Breast epithelium (tissue), 4 donors: ENCODE data around the gene ZNF341. TPM values are rescaled to one million over a fixed set of nuclear protein-coding genes. Genes with fewer than 3 reads are reported as not detected.
A peak's percentile ranks its signal among the peaks of the same experiment; 100 is the strongest.

Experiments used
- DNase-seq, 2 donors: peaks; one replicate each; pipeline ENCODE4 v3.0.0-alpha.2; 2019; ENCODE audit warnings: low spot score in 2 of 2
- H3K27ac ChIP-seq, 2 donors: fragments of 200-600 bp; sonication (generic) in 1 of 2; one replicate each; pipeline ENCODE4 v1.5.1; 2016 to 2019; ENCODE audit warnings: mild to moderate bottlenecking in 1 of 2
- H3K27me3 ChIP-seq, 2 donors: fragments of 200-600 bp; sonication (generic) in 1 of 2; one replicate each; pipeline versions ENCODE4 v1.5.1 to v1.6.0; 2017 to 2019; ENCODE audit warnings: control low read depth in 1 of 2, mild to moderate bottlenecking in 1 of 2
- H3K36me3 ChIP-seq: fragments of 200-600 bp; one replicate; pipeline ENCODE4 v1.5.1; 2019
- H3K4me1 ChIP-seq, 2 donors: fragments of 200-600 bp; sonication (generic); one replicate each; pipeline ENCODE4 v1.5.1; 2016 to 2019; ENCODE audit warnings: control low read depth in 1 of 2
- H3K4me3 ChIP-seq, 3 donors: fragments of 200-600 bp; sonication (generic); 1 replicate in 2 of 3; 2 replicates in 1 of 3; pipeline ENCODE4 v1.5.1; 2016 to 2019; ENCODE audit warnings: mild to moderate bottlenecking in 3 of 3, moderate library complexity in 2 of 3
- H3K9me3 ChIP-seq, 2 donors: fragments of 200-600 bp; sonication (generic) in 1 of 2; one replicate each; pipeline ENCODE4 v1.5.1; 2016 to 2019; ENCODE audit warnings: control low read depth in 1 of 2
- CTCF ChIP-seq, 3 donors: fragments of 450-650 bp; IDR thresholded peaks; one replicate each; pipeline ENCODE4 v1.5.1; 2016 to 2017; ENCODE audit warnings: antibody characterized with exemption in 3 of 3, mild to moderate bottlenecking in 3 of 3, moderate library complexity in 3 of 3
- POLR2A ChIP-seq: fragments of 450-650 bp; IDR thresholded peaks from one replicate; pipeline ENCODE4 v1.6.1; 2016; ENCODE audit warnings: antibody characterized with exemption, mild to moderate bottlenecking, moderate library complexity
- POLR2AphosphoS5 ChIP-seq, 3 donors: sonication (generic); formaldehyde crosslinking; IDR thresholded peaks; one replicate each; pipeline ENCODE4 v1.6.1; 2017; ENCODE audit warnings: antibody characterized with exemption in 3 of 3
- intact Hi-C: fragments of 100-400 bp; cut with DNase I; formaldehyde crosslinking; loops from one replicate; pipeline ENCODE4 v1.15.1; 2023; ENCODE audit warnings: low total_unique reads
- total RNA-seq, 3 donors: library from RNA; depleted of rRNA; stranded (reverse); fragments of >200 nt; gene quantifications; one replicate each; pipeline ENCODE4 v1.1.0, GENCODE V29; 2016

The ZNF341 gene
- total RNA-seq, 3 donors from 2014 or later = 1.8 to 3.3 (median 2.5) TPM

GRCh38 chr20:33816191-33816590 lies 84.4 kb downstream of the ZNF341 start:
- Histone ChIP-seq H3K27me3 (no peaks in the 10 kb centered on the region), H3K27ac (no peak overlapping the region), H3K9me3 (no peaks in the 10 kb centered on the region), H3K4me3 (no peak overlapping the region), H3K36me3 (no peaks in the 10 kb centered on the region), H3K4me1 (peaks cover 4 to 13% of the 10 kb centered on the region in 2 donors)
- TF ChIP-seq POLR2A = no peak
- no peak for TF ChIP-seq POLR2AphosphoS5 (IDR thresholded peaks at IDR 0.05)
- TF ChIP-seq CTCF (IDR thresholded peaks at IDR 0.05) = no peak
- no peak for DNase-seq
- intact Hi-C loops = no loop called here

DNA sequence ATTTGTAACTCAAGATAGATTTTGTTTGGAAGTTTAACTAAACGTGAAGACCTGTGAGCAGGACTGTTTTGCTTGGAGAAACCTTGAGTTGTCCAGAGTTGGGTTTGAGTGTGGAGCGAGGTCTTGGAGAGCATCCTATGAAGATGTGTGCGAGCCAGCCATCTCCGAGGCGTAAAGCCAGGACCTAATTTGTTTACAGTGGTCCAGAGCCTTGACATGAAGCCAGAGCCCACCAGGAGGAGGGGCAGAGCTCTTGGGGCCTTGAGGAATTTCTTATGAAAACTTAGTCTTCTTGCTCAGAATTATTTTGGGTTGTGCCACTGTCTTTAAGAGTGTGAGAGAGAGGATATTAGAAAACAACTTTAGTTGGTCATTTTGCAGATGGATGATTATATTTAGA lies 85.6 kb downstream of the ZNF341 start:
- H3K27me3 ChIP-seq = no peaks in the 10 kb centered on the region
- H3K36me3 ChIP-seq = no peaks in the 10 kb centered on the region
- H3K9me3 ChIP-seq = no peaks in the 10 kb centered on the region
- H3K4me3 ChIP-seq = no peak overlapping the region
- intact Hi-C loops = no loop called here
- TF ChIP-seq POLR2AphosphoS5 (IDR thresholded peaks at IDR 0.05) (no peak), CTCF (IDR thresholded peaks at IDR 0.05) (no peak), POLR2A (no peak)
- H3K27ac ChIP-seq = peak overlapping the region in 1 of 2 donors; percentile 21
- no peak for DNase-seq
- peaks cover 4 to 13% of the 10 kb centered on the region in 2 donors for H3K4me1 ChIP-seq

- no peaks in the 10 kb centered on the region for H3K27me3 ChIP-seq
- no peaks in the 10 kb centered on the region for H3K9me3 ChIP-seq
- H3K4me3 ChIP-seq = no peak overlapping the region
- peaks cover 0 to 7% of the 10 kb centered on the region in 2 donors for H3K4me1 ChIP-seq
- TF ChIP-seq CTCF (IDR thresholded peaks at IDR 0.05) = no peak
- H3K36me3 ChIP-seq = no peaks in the 10 kb centered on the region
- DNase-seq = no peak
- H3K27ac ChIP-seq = no peak overlapping the region
- intact Hi-C loops = no loop called here
These were observed 87.7 kb downstream of the ZNF341 start for GRCh38 chr20:33819456-33819855.

GRCh38 chr20:33820362-33820761 lies 88.6 kb downstream of the ZNF341 start:
- intact Hi-C loops = no loop called here

DNA sequence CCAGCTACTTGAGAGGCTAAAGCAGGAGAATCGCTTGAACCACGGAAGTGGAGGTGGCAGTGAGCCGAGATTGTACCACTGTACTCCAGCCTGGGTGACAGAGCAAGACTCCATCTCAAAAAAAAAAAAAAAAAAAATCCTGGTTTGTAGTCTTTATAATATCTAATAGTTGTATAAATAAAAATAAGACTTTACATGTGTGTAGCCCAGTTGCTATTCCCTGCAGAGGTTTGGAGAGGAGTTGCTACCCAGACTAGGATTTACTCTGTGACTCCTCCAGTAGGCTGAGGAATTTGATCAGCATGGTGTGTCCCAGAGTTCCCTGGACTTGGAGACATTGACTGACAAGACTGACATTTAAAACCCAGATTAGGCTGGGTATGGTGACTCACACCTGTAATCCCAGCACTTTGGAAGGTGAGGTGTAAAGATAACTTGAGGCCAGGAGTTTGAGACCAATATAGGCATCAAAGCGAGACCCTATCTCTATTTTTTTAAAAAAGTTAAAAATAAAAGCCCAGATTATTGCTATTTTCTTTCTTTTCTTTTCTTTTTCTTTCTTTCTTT lies 89.6 kb downstream of the ZNF341 start:
- DNase-seq = no peak
- Histone ChIP-seq H3K27ac (no peak overlapping the region), H3K4me1 (no peaks in the 10 kb centered on the region), H3K36me3 (no peaks in the 10 kb centered on the region), H3K9me3 (no peaks in the 10 kb centered on the region), H3K27me3 (no peaks in the 10 kb centered on the region), H3K4me3 (no peak overlapping the region)
- no peak for TF ChIP-seq CTCF (IDR thresholded peaks at IDR 0.05)
- intact Hi-C loops = no loop called here

More at GRCh38 chr20:33820362-33820761, 88.6 kb downstream of the ZNF341 start:
- Histone ChIP-seq H3K4me1 (no peaks in the 10 kb centered on the region), H3K4me3 (no peak overlapping the region), H3K9me3 (no peaks in the 10 kb centered on the region), H3K36me3 (no peaks in the 10 kb centered on the region), H3K27me3 (no peaks in the 10 kb centered on the region), H3K27ac (no peak overlapping the region)
- TF ChIP-seq CTCF (IDR thresholded peaks at IDR 0.05) (no peak), POLR2AphosphoS5 (IDR thresholded peaks at IDR 0.05) (no peak), POLR2A (no peak)
- DNase-seq = no peak
